ENCODE results near the gene SUCO. TPM values are rescaled to one million over a fixed set of nuclear protein-coding genes. Genes with fewer than 3 reads are reported as not detected.

SUCO gene
- total RNA-seq, 1 experiment from 2014 or later: 44.1 TPM

DNA sequence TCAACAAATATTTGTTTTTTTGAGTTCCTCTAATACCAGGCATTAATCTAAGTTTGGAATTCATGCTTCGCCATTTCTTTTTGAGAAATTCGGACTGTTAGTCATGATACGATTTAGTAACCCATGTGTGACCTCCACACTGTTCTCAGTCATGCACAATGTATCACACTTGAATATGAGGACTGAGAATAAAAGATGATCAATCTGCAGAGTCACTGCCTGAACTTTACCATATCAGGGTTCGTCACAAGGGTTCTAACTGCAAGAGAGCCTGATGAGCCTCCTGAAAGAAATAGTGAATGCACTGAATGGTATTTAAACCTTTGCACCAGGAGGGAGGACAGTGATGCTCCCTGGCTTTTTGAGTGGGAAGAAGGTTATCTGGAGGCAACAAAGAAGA is 115.0 kb downstream of the SUCO start:
- DNase-seq (ENCODE audit: low read depth): no peak

GRCh38 chr1:172650474-172651193 is 117.7 kb downstream of the SUCO start:
- peak; percentile 53 for DNase-seq (ENCODE audit: low read depth)

DNA sequence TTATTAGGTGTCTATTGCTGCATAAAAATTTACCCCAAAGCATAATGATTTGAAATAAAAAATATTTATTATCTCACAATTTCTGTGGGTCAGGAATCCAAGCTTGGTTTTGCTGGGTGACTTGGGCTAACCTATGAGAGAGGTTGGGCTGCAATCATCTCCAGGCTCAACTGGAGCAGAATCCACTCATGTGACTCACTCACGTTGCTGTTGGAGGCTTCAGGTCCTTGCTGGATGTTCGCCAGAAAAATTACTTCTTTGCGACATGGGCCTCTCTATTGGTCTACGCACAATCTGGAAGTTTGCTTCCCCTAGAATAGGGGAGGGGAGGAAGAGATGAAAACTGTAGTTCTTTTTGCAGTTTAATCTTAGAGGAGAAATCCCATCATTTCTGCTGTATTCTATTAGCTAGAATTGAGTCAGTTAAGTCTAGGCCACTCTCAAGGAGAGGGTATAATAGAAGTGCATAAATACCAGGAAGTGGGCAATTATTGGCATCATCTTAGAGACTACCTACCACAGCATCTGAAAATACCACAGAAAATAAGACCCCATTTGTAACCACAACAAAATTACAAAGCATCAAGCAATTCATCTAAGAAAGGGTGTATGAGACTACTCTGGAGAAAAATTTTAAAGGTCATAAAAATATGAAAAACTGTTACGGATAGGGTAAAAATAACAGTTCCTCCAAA is 120.2 kb downstream of the SUCO start:
- peak; percentile 85 for DNase-seq (ENCODE audit: low read depth)

DNA sequence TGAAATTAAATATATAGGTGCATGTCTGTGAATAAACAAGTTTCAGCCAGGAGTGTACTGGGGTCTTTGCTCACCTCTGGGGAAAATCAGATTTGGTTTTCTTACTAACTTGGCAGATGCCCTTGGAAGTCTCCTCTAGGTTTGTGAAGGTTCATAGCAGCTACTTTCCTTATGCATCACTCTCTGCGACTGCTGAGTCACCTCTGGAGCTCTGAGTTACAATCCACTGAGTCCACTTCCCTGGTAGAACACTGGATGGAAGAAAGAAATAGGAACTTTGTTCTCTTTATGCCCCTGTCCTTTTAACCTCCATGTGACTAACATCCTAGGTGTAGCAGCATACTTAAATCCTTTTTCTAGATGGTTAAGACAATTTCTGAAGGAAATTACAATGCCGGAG is 121.6 kb downstream of the SUCO start:
- peak; percentile 92 for DNase-seq (ENCODE audit: low read depth)

GRCh38 chr1:172656576-172656975 is 123.6 kb downstream of the SUCO start:
- DNase-seq (ENCODE audit: low read depth): no peak

- no peak for DNase-seq (ENCODE audit: low read depth)
Observed at GRCh38 chr1:172657586-172657985, 124.6 kb downstream of the SUCO start.

GRCh38 chr1:172658871-172659453 is 126.0 kb downstream of the SUCO start, which contains the start of gene FASLG:
TSS of gene FASLG (plus strand) at chr1:172659103. CDS start at chr1:172659202, 99 bp downstream.
- DNase-seq (ENCODE audit: low read depth): no peak

DNA sequence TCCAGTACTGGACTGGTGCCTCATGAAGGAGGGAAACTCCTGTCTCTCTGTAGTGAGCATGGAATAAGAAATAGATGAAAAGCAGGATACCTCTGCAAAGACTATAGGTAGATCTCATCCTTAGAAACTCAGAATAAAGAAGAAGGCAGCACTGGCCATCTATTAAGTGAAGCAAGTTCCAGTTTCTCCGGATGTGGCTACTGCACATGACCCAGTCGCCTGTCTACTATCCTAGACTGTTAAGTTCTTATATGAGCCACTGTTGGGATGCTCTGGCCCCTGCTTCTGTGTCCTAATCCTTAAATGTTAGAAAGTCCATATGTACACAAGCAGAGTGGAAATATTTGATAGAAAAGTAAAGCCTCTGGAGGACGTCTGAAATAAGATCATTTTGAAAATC is 128.2 kb downstream of the SUCO start:
- no peak for DNase-seq (ENCODE audit: low read depth)

Other genes starting within 250 kb of the SUCO start
- gene C1orf105, start 112.5 kb upstream of the SUCO start, total RNA-seq (2014; rRNA removed; shearing (Covaris generic)): not detected in 2 replicates
- gene PIGC, start 89.1 kb upstream of the SUCO start, total RNA-seq (2014; rRNA removed; shearing (Covaris generic)): 35.5 and 40.6 TPM in 2 replicates
- not detected in 2 replicates for gene FASLG, start 126.0 kb downstream of the SUCO start, total RNA-seq (2014; rRNA removed; shearing (Covaris generic))